CD4-positive, alpha-beta T cell treated with Interleukin-17A for 4 hours (primary cell): ENCODE data around the gene ANOS1.

Experiments used
- DNase-seq: peaks from one replicate; pipeline ENCODE4 v3.0.0-alpha.2; 2020; ENCODE audit warnings: mixed read lengths

ANOS1 gene

DNA sequence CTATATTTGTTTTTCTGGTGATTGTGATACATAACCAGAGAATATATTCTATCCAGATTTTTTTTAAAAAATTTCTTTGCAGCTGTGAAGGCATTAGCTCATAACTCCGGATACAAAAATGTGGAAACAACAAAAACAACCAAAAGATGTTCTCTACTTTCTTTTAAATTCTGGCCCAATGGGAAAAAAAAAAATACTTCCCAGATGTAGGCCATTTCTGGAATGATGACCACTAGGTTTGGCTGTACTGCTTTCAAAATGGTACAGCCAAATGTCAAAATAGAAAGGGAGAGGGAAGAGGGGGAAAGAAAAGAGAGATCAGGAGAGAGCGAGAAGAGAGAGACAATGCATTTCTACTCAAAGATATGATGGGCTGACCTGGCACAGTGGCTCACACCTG is 14.6 kb downstream of the ANOS1 start:
- DNase-seq: no peak

DNA sequence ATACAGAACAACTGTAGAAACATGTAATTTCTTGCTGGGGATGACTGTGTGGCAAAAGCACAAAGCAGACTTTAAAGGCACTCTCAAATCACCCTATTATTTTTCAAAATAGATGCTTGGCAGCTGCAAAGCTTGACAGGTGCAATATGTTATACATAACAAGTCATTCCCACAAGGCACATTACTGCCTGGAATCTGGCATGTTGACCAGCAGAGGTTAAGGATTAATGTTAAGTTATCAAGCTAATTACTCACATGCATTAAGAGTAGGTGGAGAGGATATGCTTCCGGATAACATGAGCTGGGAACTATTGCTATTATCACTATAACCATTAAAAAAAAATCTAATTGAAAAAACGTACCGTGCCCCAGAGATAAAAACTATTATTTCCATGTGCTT is 17.8 kb downstream of the ANOS1 start:
- DNase-seq: no peak

DNA sequence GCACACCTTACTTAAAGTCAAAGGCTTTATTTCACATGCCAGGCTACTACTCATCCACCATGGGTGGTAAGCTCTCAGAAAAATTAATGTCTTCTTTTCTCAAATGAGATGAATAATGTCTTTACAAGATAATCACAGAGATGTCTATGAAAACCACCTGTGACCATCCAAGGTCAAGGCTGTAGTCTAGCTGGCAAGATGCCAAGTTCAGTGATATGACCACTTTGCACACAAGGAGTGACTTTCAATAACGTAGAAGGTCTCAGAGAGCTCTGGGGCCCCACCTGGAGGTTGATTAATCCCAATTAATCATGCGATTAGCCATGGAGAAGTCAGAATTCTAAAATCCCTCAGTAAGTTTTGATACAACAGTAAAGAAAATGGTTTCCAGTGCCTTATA is 20.5 kb downstream of the ANOS1 start:
- no peak for DNase-seq

DNA sequence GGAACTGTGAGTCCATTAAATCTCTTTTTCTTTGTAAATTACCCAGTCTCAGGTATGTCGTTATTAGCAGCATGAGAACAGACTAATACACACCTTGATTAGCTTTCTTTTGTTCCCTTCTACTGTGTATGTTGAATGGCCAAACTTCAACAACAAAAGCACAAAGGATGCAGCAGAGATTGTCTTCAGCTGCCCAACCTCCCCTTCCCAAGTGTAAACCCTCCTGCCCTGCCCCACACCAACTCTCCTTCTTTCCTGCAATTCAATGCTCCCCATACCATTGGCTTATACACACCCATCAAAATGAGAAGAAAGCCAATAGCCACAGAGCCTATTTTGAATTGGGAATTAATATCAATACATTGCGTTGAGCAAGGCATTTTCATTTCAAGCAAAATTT is 27.8 kb downstream of the ANOS1 start:
- no peak for DNase-seq

DNA sequence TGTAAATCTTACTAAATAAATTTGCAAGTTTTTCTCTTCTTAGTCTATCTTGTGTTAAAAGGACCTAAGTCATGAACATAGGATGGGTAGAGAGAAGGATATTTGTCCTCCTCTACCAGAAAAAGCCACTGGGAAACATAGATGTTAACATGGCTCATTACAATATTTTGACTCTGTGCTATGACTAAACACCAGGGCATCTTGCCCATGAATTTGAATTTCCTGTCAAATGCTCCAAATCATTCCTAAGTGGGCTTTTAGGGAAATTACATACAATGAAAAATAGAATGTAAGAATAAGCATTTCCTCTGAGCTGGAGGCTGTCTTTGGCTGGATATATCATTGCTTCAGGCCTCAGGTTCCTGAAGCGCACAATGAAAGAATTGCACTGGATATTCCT is 39.1 kb downstream of the ANOS1 start:
- no peak for DNase-seq

DNA sequence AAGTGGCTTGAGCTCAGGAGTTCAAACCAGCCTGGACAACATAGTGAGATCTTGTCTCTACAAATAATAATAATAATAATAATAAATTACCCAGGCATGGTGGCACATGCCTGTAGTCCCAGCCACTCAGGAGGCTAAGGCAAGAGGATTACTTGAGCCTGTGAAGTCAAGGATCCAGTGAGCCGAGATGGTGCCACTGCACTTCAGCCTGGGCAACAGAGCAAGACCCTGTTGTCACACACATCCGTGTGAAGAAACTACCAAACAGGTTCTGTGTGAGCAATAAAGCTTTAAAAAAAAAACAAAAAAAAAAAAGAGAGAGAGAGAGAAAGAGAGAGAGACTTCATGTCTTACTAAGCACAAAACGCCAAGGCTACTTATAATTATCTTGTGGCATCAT is 42.5 kb downstream of the ANOS1 start:
- no peak for DNase-seq

DNA sequence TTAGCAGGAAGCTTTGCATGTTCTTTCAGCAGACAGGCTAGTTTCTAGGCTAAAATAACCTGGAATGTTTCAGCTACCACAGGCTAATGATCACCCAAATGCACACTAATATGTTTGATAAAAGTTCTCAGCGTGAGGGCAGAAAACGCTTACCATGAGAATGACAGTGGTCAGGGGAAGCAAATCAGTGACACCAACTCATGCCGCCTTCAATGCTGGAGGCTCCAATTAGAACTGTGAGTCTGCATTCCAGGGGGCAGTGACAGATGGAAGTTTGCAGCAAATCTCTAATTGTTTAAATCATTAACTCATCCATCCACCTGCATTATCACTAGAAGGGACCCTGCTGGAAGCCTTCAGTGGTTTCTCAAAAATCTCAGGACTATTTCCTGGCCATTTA is 43.2 kb downstream of the ANOS1 start:
- DNase-seq: no peak

DNA sequence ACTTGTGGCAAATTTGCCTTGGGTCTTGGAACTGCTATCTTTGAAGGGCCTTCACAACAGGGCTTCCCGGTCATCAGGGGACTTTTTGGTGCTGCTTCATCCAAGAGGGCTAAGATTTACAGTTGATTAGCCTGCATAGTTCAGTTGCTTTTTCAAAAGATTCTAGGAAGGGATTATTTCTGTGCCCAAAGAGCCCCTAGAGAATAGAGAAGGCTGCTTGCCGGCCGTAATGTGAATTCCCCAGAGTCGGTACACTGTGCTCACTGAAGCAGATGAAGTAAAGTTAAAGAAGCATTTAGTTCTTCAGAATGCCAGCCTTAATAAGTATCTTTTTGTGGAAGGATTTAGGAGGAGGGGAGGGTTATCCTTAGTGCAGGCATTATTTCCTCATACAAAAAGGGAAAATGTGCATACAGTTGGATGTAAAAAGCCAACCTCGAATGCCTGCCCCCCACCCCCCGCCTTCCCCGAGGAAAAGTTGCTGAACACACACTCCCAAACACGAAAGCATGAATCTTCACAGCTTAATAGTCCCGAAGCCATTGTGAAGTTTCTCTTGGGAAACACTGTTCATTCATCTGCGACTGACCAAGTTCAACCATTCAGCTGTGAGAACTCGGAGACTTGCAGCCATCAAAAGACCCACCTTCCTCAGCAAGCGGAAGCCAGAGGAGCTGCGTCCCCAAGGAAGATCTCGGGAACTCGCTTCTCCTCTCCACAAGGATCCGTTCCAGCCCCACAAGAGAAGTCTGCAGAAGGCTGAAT is 47.6 kb downstream of the ANOS1 start:
- no peak for DNase-seq

DNA sequence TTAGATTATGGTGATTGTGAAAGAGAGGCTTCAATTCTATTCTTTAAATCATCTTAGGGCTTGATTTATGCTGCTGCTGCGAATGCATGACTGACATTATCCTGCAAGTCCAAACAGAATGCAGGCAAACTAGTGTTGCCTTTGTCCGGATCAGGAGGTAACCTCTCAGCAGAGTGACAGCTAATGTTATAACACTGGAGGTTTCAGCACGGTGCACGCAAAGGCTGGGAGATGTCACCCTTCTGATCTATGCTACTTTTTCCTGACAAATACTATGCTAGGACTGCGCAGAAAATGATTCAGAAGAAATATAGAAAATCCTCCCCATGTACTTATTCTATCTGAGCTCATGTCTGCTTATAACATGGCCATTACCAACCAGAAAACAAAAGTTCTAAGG is 48.2 kb downstream of the ANOS1 start:
- DNase-seq: no peak

DNA sequence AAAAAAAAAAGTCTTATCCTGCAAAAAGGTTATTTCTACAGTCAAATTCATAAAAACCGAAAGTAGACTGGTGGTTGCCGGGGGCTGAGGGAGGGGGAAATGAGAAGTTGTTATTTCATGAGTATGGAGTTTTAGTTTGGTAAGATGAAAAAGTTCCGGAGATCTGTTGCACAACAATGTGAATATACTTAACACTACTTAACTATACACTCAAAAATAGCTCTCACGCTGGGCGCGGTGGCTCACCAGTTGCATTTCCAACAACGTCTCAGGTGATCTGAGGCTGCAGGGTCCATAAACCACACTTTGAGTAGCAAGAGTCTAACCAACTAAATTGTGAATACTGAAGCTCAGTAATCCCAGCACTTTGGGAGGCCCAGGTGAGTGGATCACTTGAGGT is 52.4 kb downstream of the ANOS1 start:
- no peak for DNase-seq

DNA sequence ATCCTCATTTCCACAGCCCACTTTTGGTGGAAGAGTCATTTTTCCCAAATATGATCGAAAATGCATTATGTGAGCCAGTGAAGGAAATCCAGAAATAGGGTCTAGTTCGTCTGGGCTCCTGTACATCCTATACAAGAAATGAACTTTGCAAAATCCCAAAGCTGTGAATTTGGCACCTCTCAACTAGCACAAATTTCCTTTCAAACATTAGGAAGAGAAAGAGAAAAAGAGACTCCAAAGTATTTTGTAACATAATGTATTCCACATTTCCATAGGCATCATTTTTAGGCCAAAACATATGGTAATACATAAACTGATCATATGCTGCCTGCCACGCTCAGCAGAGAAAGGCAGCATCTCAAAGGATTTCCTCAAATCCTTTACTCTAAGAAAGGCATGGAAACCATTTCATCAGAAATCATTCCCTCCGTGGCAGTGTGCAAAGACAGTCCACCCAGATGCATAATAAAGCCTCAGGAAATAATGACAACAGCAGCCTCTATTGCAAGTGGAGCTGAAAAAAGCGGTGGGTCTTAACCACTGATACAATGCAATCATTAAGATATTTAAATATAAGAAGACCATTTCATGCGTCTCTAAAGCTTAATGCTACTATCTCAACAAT is 56.8 kb downstream of the ANOS1 start:
- no peak for DNase-seq

DNA sequence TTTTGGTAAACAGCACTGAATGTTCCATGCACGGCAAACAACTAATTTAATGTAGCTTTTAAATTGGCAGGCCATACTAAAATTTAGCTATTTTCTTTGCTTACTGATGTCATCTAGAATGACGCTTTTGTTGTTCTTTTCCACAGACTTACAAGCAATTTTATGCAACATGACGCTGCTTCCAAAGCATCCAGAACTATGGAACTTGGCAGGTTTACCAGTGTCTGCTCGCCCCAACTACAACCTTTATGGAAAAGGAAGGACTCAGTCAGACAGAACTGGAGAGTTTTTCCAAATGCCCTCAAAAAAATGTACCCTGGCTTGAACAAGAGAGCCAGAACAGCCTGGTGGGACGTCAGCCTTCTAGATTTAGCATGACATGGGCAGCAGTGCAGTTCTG is 58.7 kb downstream of the ANOS1 start:
- no peak for DNase-seq

DNA sequence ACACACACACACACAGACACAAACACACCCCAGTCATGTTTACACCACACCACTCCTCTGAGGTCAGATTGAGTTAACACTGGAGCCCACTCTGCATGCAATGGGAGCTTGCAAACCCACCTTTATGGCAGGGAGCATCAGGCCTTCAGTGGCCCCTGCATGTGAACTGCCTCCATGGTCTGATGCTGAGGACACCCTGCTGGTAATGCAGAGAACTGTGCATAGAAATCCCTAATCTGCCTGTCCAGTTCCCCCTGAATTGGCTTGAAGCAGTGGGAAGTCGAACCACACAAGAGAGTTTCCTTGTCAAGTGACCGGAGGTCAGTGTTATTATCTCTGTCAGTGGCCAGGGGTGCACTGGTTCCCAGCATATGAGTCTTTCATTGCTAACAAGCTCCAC is 59.8 kb downstream of the ANOS1 start:
- DNase-seq: no peak

DNA sequence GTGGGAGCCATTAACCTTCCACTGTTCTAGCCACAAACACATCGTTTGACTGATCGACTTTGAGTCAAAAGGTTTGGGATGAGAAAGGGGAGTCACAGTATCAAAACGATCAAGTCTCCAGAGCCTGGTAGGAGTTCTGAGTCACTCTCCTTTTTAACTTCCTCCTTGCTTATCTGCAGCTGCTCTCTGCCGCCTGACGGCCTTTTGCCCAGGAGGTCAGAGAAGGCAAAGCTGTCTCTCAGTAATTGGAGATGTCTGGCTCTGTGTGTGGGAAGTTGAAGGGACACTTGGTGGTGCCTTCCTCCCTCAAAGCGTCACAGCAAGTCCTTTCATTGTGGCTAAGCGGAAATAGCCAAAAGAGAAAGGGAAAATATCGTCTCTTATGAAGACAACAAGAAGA is 63.1 kb downstream of the ANOS1 start:
- DNase-seq: no peak

DNA sequence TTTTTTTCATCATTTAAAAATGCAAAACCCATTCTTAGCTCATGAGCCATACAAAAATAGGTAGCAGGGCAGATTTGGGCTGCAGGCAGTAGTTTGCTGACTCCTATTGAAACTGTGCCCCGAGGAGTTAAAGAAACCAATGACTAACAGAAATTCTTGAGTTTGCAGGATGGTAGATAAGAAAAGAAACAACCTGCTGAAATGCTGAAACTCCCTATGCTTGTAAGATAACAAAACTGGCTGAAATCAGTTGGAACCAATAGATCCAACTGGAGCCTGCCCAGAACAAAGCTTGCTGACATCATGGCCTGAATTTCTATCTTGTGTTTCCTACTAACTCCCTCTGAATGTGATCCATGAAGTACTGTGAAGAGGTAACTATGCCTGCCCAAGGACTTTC is 68.6 kb downstream of the ANOS1 start:
- no peak for DNase-seq

DNA sequence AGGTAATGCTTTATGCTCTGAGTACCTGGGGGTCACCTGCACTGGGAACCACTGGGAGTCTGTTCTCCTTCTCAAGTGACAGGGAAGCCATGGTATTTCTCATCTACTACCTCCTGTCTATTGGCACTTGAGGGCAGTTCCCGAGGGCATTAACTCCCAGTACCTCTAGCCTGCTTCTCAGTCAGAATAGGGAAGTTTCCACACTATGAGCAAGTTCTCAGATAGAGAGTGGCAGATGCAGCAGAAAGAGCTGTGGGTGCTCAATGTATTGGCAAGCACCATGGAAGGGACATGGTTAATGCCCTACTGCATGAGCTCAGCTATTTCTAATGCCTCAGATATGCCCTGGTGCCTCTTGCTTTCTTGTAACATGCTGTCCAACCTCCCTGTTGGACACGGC is 74.1 kb downstream of the ANOS1 start:
- DNase-seq: no peak

DNA sequence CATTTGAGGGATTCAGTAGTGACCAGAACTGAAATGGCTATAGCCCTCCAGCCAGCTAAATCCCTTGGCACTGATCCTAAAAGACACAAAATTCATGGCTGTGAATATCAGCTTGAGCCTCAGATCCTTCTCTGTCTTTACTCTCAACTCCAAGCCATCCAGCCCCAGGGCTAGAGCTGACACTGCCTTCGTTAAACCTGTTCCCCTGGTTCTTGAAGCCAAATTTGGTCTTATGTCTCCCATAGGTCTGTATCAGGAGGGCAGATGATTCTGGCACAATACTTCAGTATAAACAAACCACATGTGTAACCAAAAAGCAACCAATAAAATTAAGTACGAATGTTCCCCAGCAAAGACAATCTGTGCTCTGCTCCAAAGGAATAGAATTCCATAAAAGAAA is 78.0 kb downstream of the ANOS1 start:
- no peak for DNase-seq

DNA sequence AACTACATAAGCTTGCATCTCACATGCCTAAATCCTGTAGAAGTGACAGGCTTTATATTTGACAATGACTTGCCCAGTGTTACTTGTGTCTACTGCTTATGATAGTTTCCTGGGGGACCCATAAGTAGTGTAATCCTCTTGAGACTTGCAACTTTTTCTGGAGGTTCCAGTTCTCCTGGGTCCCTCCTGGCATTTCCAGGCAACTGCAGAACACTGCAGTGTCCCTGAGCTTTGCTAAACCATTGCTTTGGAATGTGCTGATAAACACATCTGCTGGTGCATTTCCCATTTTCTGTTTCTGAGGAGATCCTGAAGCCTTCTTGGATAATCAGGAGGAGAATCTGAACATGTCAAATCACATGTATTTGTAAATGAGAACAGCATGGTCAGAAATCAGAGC is 82.0 kb downstream of the ANOS1 start:
- DNase-seq: no peak

DNA sequence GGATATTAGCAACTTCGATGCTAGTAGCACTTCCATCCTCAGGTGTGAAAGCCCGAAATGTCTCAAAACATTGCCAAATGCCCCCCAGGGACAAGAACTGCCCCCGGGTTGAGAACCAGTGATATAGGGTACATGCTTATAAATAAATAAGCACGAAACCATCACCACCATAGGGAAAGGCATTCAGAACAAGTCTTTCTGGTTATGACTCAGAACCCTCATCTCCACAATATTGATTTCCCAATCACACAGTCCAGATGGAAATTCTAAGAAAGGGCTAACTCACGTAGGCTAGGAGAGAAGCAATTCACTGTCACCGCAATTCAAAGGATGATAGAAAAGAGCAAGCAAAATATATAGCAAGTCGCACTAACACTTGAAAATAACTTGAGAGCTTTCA is 84.8 kb downstream of the ANOS1 start:
- DNase-seq: no peak

DNA sequence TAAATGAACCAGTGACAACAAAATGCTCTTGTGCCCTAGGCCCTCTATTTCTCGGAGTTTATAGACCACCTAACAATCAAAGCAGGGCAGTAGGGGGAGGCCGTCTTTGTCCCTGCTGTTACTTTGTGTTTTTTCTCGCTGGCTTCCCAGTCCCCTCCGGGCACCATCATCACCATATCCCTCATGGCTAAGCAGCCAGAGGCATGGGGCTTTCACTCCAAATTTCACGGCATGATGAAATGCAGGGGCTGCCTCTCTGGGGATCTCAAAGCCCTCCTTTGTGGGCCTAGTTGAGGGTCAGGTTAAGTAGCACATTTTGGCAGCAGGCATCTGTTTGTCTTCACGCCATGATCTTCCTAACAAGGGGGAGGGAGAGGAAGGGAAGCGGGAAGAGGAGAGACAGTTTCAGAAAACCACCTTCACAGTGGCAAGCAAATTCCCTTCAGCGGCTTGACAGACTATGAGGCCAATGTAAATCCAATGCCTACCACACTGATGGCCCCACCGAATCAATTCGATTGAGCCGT is 91.9 kb downstream of the ANOS1 start:
- DNase-seq: no peak

DNA sequence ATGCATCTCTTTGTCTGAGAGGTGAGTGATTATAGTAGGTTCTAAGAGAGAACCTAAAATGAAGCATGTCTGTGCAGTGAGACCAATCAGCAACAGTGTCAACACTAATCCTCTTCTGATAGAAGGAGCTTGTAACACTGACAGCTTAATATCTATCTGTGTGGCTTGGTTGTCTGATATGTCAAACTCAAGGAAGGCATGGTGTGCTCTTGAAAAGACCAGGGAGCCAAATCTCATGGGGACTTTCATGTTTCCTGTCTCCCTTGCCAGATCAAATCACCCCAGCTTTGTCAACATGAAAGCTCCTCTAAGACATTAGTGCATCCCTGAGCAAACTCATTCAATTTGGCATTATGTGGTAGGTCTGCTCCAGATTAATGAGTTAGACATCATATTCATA is 95.4 kb downstream of the ANOS1 start:
- DNase-seq: no peak

DNA sequence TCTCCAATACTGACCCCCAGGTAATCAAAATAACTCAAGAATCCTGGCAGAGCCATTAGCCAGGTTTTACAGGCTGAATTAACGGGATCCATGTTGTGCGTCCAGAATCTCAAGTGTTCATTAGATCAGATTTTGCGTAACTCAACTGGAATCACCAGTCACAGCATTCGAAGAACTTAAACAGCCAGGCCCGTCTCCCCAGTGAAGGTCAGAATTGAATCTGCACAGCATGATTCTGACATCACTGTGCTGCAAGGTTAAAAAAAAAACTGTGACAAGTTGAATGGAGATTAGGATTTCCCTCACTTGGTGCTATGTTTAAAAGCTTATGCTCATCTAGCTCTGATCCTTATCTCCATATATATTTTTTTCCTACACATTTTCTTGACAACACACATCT is 96.1 kb downstream of the ANOS1 start:
- DNase-seq: no peak

DNA sequence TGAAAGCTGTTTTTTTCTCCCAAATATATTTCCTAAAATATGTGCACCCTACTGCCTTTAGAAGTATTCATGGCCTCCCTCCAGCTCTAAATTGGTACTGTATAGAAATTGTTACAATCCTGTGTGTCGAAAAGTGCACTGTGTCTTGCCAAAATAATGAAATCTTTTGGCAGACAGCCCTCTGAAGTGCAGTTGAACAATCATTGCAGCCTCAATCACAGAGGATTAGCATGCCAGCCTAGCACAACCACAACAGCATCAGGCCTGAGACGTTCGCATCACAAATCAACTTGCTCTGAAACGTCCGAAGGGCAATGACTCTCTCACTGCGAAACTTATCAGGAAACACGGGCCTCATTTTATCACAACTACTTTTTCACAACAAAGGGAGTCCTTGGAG is 99.0 kb downstream of the ANOS1 start:
- DNase-seq: no peak

DNA sequence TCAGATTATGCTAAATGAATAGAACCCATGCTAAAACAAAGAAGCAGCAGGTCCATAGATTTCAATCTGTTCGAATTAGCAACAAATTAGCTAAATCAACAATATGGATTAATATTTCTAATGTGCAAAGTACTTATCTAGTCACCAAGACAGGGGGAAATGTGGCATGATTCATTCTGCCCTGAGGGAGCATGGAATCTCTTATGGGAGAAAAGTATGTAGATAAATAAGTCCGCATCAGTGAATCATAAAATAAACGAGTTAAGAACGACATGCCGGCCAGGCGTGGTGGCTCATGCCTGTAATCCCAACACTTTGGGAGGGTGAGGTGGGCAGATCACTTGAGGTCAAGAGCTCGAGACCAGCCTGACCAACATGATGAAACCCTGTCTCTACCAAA is 102.1 kb downstream of the ANOS1 start:
- DNase-seq: no peak

DNA sequence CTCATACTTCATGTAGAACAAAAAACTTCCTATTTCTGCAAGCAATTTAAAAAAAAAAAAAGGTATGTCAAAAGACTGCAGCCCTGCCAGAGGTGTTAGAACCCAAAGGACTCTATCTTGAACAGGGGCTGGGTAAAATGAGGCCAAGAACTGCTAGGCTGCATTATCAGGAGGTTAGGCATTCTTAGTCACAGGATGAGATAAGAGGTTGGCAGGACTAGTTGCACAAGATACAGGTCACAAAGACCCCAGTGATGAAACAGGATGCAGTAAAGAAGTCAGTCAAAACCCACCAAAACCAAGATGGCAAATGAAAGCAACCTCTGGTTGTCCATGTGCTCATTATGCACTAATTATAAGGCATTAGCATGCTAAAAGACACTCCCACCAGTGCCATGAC is 104.1 kb downstream of the ANOS1 start:
- DNase-seq: no peak
